ENCODE measurements around the gene ZNF865.

ZNF865 gene

DNA sequence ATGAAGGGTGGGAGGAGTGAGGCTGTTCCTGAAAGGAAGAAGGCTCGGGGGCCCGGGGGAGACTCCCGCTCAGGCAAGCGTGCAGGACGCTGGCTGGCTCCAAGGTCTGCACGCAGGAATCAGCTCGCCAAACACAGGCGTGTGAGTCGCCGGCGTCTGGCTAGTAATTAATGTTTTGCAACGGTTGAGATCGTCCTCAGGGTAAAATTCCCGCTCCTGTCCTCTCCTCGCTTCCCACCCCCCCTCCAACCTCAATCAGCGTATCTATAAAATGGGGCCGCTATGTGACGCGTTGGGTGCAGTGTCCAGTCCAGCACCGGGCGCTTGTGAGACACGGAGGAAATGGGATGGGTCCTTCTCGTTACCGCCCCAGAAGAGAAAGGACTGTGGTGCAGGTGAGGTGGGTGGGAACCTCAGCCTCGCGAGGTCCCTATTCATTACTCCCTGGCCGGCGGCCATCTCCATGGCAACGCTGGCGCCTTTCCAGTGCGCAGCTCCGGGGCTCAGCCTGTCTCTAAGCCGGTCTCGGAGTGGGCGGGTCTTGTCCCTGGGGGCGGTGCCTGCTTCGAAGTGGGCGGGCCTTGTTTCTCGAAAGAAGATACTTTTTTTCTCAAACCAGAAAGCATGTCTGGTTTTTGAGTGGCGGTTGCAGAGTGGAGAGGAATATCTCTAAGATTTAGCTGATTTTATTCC is 18.3 kb upstream of the ZNF865 start:
- DNase-seq (ENCODE audit: low read depth) = peak; percentile 79

DNA sequence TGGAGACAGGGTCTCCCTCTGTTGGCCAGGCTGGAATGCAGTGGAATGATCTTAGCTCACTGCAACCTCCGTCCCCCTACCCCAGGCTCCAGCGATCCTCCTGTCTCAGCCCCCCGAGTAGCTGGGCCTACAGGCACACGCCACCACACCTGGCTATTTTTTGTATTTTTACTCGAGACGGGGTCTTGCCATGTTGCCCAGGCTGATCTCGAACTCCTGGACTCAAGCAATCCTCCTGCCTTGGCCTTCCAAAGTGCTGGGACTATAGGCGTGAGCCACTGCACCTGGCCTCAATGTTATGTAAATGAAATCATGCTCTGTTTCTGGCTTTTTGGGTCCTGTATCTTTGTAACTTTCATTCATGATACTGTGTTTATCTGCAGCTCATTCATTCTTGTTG is 16.7 kb upstream of the ZNF865 start:
- DNase-seq (ENCODE audit: low read depth) = no peak

DNA sequence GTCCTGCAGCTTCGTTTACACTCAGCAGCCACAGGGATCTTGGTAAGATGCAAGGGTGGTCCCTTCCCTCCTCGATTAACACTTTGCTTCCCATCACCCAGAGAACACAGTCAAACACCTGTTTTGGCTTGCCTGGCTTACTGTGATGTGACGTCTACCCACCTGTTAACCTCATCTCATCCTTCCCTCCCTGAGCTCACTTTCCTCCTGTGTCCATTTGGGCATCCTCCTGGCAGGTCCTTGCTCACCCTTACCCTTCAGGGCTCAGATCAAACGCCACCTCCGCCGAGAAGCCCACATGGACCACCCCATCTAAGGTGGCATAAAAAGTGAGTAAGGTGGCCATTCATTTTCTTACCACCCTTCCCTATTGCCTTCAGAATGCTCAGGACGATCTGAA is 15.3 kb upstream of the ZNF865 start:
- no peak for DNase-seq (ENCODE audit: low read depth)

DNA sequence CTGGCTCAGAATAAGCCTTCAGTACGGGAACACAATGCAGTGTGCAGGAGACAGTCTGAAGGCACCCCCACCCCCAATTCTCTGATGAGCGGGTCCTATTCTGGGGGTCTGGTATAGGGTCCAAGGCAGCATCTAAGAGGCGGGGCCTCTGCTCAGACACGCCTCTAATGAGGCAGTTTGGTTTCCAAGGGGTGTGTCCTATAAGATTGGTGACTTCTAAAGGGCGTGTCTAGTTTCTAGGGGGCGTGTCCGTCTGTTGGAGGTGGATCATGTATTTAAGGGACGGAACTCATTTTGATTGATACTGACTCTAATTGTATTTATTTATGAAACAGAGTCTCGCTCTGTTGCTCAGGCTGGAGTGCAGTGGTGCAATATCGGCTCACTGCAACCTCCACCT is 14.8 kb upstream of the ZNF865 start:
- no peak for DNase-seq (ENCODE audit: low read depth)

DNA sequence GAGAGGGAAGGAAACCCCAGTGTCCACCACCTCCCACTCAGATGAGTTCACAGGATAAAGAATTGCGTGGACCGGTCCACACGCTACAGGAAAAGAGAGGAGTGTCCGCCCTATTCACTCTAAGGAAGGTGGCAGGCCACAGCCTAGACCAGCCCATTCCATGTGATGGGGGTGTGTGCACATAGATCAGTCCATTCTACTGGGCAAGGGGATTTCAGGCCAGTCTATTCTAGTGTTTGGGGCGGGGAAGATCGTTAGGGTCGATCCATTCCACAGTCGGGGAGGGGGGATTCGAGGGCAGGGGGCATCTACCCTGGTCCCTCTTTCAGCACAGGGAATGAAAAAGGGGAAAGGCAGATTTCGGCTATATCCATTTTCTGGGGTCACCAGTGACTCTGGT is 13.9 kb upstream of the ZNF865 start:
- no peak for DNase-seq (ENCODE audit: low read depth)

DNA sequence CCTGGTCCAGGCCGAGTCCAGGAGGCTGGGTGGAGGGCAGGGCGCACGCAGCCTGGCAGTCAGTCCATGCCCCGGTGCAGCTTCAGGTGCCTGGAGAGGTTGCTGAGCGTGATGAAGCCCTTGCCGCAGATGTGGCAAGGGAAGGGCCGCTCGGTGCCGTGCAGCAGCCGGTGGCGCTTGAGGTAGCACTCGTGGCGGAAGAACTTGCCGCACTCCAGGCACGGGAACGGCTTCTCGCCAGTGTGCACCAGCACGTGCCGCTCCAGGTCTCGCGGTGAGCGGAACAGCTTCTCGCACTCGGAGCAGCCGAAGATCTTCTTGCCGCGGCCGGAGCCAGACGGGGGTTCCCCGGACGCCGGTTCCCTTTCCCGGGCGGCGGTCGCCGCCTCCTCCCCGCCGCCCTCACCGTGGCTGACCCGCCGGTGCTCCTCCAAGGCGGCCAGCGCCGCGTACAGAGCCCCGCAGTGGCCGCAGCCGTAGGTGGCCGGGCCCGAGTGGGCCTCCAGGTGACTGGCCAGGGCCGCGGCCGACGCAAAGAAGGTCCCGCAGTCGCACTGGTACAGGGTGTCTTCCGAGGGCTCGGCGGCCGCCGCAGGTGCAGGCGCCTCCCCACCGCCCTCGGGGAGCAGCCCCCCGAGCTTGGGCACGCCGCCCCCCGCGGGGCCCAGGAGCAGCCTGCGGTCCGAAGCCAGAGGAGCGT is 12.9 kb upstream of the ZNF865 start:
- DNase-seq (ENCODE audit: low read depth) = no peak

DNA sequence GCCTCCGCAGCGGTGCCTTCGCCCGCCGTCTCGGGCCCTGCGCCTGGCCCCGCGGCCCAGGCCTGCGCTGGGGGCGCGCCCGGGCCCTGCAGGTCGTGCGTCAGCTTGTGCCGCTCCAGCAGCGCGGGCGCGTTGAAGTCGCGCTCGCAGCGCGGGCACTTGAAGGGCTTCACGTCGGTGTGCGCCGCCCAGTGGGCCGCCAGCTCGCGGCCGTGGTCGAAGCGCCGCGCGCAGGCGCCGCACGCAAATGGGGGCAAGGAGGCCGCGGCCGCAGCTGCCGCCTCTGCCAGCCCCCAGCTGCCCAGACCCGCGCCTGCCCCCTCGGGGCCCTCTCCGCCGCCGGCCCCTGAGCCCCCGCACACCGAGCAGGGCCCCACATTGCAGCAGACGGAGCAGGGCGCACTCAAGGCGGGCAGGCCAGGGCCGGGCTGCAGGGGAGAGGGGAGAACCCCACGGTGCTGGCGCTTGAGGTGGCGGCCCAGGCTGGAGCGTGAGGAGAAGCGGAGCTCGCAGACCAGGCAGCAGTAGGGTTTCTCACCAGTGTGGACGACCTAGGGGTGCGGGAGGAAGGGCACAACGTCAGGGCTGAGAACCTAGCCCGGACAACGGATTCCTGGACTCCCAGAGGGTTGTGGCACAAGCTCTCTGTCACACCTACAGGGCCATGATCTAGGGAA is 12.2 kb upstream of the ZNF865 start:
- DNase-seq (ENCODE audit: low read depth) = no peak

DNA sequence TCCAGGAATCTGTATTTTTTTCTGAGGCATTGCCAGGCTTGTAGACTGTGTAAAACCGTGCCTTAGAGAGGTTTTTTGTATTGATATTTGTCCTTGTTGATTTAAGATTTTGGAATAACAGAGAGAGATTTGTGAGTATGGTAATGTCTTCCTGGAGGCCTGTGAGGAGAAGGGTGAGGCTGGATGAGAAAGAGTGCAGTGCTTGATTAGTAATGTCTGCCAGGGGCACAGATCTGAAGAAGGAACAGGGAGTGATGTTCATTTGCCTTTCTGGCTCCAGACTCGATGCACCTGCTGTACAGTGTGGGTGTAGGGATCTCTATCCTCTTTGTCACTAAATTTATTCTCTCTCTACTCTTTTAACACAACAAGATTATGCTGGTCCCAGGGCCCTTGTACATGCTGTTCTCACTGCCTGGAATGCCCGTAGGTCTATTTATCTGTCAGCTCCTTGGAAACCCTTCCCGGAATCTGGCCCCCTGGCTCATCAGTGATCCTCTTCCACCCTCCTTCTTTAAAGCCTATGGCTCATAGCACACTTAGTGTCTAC is 10.4 kb upstream of the ZNF865 start:
- DNase-seq (ENCODE audit: low read depth) = no peak

DNA sequence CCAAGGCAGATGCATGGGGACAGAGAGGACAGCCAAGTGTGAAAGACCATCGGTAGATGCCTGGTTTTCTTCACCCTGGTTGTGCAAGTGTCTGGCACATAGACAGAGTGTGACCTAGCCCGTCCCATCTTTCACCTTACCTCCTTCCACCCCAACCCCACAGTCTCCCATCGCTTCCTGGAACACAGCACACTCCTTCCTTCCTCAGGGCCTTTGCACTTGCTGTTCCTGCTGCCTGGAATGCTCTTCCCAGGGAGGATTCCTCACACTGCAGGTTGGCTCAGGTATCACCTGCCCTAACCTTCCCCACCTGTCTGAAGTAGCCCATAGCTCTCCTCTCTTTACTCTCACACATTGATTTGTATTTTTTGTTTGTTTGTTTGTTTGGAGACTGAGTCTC is 9.1 kb upstream of the ZNF865 start:
- DNase-seq (ENCODE audit: low read depth) = no peak

DNA sequence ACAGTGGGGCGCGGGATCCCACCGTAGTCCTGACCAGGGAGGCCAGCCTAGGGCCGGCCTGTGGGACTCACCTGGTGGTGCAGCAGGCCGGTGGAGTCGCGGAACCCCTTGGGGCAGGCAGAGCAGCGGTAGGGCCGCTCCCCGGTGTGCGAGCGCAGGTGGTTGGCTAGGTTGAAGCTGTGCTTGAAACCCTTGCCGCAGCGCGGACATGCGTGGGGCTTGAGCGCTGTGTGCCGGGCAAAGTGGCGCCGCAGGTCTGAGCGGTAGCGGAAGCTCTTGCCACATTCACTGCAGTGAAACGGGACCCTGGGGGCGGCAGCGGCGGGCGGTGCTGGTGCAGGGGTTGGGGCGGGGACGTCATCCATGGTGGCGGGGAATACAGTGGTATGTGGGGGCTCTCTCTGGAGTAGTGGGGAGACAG is 7.9 kb upstream of the ZNF865 start:
- DNase-seq (ENCODE audit: low read depth) = no peak

DNA sequence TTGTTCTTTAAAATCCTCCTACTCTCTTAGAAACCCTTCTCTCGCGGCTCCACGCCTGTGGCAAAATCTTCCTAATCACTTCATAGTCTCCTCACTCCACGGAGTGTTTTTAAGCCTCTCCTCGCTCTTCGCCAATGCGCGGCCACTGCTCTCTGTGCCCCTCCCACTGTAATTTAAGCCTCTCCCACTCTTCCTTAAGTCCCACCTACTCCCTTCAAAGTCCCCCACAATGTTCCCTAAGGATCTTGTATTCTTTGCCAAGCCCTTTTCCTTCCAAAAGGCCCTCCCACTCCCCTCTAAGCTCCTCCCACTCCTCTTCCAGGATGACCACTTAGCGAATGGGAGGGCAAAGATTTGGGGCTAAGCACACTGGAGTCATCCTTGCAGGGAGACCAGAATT is 7.4 kb upstream of the ZNF865 start:
- no peak for DNase-seq (ENCODE audit: low read depth)

DNA sequence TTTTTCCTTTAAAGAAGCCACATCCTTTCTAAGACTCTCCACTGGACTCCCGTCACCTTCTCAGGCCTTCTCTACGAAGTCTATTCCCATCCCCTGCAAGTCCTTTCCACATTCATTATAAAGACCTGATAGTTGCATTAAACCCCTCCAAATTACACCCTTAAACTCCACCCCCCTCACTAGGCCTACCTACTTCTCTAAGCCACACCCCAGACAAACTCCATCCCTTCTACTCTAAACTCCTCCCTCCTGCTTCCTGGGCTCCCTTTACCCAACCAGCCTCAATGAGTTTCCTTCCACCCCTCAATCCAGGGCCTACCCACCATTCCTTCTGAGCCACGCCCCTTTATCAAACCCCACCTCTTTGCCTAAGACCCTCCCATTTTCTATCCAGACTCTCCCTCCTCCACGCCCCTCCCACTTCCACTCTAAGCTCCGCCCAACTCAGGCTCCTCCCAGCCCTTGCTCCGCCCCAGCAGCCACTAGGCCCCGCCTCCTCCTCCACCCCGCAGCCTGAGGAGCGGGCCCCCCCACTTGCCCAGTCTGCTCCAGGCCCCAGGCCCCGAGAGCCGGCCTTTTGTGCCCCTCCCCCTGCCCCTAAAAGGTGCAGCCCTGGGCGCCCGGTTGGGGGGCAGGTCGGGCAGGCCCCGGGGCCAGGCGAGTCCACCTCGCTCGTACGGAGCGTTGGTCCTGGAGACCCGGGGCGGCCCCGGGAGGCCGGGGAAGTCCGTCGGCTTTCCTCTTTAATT is 6.6 kb upstream of the ZNF865 start:
- DNase-seq (ENCODE audit: low read depth) = peak; percentile 83

DNA sequence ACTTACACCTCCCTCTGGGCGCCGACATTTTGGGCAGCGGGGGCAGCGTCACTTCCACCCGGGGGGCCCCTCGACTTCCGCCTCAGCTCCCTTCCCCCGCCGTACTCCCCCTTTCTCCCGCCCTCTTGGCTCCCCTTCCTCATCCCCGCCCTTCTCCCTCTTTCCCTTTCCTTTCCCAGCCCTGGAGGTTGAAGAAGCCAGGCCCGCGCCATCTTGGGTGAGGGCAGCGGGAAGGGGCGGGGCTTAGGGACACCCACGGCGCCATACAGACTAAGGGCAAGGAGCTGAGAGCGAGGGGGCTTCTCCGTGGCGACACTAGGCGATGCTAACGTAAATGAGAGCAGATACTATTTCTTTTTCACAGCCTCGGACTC is 6.0 kb upstream of the ZNF865 start, which contains the start of gene FIZ1:
Gene FIZ1, minus strand, starts transcription at position 50 of the 374 bp plus-strand sequence. CDS start 1,652 bp downstream, outside the sequence.
- peak; percentile 93 for DNase-seq (ENCODE audit: low read depth)

DNA sequence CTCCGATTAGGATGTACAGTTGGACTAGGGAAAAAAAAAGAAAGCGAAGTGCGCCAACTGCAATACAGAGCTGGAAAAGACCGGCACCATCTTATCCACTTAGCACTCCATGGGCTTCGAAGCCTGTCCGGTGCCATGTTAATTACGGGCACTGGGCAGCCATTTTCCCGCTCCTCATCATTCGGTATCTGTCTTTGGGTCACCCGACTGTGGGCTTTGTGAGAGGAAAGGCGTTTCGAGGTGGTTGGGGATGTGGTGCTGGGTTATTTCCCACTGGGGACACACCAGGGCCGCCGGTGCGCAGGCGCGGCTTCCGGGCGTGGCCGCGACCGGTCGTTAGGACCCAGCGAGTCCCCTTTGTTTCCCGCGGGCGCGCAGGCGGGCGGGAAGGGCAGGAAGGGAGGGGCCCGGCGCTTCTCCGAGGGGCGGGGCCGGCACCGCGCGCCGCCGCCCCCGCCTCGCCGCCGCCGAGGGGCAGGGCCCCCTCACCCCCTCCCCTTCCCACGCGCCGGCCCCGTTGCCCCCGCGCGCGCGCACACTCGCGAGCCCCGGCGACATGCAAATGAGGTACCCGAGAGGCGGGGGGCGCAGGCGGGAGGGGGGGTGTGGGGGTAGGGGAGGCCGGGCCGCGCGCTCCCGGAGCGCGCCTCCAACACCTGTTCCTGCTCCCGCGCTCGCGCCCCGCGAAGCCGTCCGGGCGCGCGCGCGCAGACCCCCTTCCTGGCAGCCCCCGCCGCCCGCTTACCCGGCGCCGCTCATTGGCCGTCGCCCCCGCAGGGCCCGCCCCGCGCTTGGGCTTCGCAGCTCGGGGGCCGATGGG is 5.4 kb upstream of the ZNF865 start, which contains the start of gene ZNF524:
Gene ZNF524, plus strand, starts transcription at position 447 of the 820 bp plus-strand sequence. CDS start 1,825 bp downstream, outside the sequence.
- DNase-seq (ENCODE audit: low read depth) = peak; percentile 81

DNA sequence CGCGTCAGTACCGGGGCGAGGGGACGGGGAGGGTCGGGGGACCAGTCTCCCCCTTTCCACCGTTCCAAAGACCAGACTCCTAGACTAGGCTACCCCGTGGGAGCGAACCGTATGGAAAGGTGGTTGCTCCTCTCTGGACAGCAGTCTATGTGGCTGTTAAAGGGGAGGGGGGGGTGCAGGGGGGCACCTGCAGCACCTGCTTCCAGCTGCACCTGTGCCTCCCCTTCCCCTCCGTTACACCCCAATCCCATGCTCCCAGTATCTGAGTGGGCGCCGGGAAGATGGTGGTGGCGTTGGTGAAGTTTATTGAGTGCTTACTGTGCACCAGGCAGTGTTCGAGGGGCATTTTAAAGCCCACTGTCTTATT is 4.8 kb upstream of the ZNF865 start:
- DNase-seq (ENCODE audit: low read depth) = no peak

DNA sequence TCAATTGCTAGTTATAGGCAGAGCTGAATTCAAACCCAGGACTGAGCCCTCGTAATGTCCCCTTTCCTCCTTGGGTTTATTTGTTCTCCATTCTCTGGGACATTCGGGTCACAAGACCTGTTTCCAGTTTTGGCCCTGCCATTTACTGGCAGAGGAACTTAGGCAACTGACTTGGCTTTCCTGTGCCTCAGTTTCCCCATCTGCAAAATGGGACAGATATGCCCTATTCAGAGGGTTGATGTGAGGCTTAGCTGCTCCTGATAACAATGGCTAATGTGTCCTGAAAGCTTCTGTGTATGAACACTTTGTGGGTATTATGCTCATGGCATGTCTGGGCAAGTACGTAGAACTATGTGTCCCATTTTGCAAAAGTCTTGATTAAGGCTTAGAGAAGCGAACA is 4.4 kb upstream of the ZNF865 start:
- no peak for DNase-seq (ENCODE audit: low read depth)

DNA sequence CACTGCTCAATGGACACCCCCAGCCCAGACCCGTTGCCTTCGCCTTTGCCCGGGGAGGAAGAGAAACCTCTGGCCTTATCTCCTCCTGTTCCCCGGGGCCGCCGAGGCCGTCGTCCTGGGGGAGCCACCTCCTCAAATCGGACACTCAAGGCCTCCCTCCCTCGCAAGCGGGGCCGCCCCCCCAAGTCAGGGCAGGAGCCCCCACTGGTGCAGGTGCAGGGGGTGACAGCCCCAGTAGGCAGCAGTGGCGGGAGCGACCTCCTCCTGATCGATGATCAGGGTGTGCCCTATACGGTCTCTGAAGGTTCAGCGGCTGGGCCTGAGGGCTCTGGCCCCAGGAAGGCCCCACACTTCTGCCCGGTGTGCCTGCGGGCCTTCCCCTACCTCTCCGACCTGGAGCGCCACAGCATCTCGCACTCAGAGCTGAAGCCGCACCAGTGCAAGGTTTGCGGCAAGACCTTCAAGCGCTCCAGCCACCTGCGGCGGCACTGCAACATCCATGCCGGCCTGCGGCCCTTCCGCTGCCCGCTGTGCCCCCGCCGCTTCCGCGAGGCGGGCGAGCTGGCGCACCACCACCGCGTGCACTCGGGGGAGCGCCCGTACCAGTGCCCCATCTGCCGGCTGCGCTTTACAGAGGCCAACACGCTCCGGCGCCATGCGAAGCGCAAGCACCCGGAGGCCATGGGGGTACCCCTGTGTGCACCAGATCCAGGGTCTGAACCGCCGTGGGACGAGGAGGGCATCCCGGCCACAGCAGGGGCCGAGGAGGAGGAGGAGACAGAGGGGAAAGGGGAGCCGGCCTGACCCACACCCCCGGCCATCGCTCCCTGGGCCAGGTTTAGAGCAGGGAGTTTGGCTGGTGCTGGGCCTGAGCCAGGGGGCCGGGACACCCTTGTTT is 3.1 kb upstream of the ZNF865 start:
- DNase-seq (ENCODE audit: low read depth) = no peak

DNA sequence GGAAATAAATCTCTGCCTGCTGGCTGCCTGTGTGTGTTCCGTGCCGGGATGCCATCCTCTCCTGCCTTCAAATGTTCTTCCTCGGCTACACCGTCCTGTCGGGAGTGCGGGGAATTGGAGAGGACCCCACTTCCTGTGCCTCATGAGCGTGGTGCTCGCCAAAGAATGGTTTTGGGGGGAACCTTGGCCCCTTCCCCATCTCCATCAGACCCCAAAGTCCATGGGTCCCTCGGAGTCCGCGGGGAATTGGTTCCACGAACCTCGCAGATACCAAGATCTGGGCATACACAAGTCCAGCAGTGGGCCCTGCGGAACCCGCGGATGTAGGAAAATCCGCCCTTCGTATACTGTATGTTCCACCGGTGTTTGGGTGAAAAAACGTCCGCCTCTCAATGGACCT is 2.3 kb upstream of the ZNF865 start:
- no peak for DNase-seq (ENCODE audit: low read depth)

DNA sequence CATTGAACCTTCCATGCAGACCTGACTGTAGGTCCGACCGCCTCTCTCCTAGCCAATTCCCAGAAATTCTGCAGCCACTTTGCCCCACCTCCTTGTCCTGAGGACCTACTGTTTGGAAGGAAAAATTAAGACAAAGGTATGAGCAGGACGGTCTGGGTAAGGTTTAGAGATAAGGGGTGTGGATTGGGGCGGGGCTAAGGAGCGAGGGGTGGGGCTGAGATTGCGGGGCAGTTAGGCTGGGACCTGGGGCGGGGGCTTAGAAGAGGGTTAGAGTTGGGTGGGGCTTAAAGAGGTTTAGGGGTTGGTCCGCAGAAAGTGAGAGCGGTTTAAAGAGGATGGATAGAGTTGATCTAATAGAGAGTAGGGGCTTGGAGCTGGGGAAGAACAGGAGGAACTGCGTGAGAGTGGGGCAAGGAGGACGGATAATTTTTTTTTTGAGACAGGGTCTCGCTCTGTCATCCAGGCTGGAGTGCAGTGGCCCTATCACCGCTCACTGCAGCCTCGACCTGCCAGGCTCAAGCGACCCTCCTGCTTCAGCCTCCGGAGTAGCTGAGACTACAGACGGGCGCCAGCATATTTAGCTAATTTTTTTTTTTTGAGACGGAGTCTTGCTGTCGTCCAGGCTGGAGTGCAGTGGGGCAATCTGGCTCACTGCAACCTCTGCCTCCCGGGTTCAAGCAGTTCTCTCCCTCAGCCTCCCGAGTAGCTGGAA is 1.7 kb upstream of the ZNF865 start:
- DNase-seq (ENCODE audit: low read depth) = no peak
